ENCODE data around the gene OR2W1.

DNA sequence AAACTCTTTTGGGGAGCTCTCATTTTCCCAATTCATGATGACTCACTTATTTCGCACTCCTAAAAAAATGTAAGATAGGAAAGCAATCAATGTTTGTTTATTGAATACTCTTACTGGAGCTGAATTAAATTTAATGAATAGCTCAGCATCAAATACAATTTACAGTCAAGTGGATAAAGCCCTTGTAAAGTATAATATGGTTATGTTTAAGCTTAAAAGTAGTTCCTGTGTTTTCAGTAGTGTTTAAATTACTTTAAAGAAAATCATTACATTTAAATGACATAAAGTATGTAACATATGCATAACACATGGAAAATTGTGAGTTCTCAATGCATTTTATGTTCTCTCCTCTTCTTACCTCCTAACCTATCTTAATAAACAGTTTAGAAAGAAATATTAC, 42.2 kb upstream of the OR2W1 start, which contains the start of gene OR2B3:
- TF ChIP-seq POLR2A (IDR thresholded peaks at IDR 0.05; ENCODE audit: low read length) (no peak), GATA1 (IDR thresholded peaks at IDR 0.05; ENCODE audit: low read depth, low read length) (no peak)
